ENCODE measurements around the gene ATP1A3.

Gene ATP1A3

DNA sequence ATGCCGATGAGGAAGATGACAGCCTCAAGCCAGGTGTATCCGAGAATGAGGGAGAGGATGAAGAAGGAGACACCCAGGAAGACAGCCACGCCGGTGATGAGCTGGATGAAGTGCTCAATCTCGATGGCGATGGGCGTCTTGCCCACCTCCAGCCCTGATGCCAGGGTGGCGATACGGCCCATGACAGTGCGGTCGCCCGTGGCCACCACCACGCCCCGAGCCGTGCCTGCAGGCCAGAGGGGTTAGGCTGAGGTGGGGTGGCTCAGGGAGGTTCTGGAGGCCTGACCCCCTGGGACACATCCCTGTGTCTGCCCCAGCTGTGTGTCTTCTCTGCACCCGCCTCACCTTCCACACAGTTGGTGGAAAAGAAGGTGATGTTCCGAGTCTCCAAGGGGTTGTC, 9.1 kb downstream of the ATP1A3 start:
- DNase-seq, result no peak

- DNase-seq, result no peak
These were observed 12.3 kb downstream of the ATP1A3 start for GRCh38 chr19:41981724-41982123.

- no peak for DNase-seq
These were observed 15.6 kb downstream of the ATP1A3 start for GRCh38 chr19:41978470-41978869.

GRCh38 chr19:41977916-41978315, 16.1 kb downstream of the ATP1A3 start:
- no peak for DNase-seq

DNA sequence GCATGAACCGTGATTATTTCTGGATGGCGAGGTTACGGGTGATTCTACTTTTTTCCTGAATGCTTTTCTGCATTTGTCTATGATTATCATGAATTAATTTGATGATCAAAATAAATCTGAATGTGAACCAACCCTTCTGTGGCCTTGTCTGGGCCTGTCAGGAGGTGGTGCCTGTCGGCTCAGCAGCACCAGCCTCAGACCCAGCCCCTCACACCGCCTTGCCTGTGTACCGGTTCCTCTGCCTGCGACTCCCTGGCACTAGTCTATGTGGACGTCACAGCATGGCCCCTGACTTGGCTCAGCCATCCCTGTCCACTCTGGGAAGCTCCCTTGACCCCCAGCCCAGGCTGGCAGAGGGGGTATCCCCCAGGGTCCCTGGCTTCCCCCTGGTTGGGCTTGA, 19.4 kb downstream of the ATP1A3 start:
- DNase-seq, result no peak

- DNase-seq, result no peak
These were observed 22.7 kb downstream of the ATP1A3 start for GRCh38 chr19:41971363-41971762.

- no peak for DNase-seq
These were observed 24.1 kb downstream of the ATP1A3 start for GRCh38 chr19:41969772-41970458.

DNA sequence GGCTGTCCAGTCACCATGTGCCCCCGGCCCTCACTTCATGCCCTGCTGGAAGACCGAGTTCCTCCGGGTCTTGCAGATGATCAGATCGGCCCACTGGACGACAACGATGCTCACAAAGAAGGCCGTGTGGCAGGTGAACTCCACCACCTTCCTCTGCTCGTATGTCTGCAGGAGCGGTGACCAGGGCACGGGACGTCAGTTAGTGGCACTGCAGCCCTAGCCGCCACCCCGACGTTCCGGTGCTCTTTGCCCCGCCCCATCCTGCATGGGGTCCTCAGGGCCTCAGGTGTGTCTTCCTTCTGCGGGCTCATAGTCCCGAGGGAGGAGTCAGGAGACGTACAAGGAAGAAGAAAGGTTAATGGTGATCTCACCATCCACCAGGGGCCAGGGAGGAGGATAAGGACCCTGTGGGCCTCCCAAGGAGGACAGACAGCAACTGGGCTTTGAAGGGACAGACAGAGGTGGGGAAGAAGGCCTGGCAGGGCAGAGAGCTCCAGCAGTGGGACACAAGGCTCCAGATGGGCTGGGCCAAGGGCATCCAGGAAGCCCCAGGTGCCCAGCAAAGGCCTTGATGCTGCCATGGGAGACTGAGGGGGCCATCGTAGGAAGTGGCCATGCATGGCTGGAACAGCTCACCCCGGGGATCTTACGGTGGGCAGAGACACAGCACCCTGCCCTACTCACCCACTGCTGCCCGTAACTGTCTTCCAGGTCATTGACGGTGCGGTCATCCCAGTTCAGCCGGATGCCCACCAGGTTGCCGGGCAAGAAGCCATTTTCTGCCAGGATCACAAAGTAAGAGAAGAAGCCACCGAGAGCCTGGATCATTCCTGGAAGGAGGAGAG, 25.1 kb downstream of the ATP1A3 start:
- DNase-seq, result no peak

DNA sequence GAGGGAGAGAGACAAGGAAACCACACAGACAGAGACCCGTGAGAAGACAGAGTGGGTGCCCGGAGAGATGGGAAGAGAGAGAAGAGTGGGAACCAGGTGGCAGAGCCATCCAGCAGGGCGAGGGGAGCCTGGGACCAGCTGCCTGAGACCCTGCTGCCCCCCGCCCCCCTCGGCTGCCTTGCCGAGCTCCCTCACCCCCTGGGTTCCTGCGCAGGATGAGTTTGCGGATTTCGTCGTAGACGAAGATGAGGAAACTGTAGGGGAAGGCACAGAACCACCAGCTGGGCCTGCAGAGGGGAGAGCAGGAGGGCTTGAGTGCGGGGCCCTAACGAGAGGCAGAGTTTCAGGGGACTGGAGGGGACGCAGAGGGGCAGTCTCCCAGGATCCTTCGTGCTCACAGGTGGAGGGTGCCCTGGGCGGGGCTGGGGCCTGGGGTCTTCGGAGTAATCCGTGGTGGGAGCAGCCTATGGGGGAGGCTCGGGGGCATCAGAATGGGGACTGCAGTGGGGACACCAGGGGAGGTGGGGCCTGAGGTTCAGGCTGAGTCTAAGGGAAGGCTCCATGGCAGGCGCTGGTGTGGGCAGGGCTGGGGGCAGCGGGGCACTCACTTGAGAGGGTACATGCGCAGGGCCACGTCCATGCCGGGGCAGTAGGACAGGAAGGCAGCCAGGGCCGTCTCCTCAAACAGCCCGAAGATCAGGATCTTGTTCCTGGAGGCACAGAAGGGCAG, 26.8 kb downstream of the ATP1A3 start:
- no peak for DNase-seq

GRCh38 chr19:41965106-41965505, 28.9 kb downstream of the ATP1A3 start:
- DNase-seq, result no peak

DNA sequence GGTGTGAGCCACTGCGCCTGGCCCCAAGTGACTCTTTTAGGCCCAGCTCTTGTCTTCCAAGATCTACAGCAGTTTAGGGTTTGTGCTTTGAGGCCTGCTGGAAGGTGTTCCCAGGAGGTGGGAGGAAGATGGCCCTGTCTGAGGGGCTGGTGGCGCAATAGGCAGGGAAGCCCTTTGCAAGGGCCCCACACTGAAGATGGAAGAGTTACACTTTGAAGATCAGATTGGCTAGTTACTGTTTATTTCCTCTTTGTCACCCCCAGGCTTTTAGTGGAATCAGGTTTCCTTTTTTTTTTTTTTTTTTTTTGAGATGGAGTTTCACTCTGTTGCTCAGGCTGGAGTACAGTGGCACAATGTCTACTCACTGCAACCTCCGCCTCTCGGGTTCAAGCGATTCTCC, 33.1 kb downstream of the ATP1A3 start:
- no peak for DNase-seq

DNA sequence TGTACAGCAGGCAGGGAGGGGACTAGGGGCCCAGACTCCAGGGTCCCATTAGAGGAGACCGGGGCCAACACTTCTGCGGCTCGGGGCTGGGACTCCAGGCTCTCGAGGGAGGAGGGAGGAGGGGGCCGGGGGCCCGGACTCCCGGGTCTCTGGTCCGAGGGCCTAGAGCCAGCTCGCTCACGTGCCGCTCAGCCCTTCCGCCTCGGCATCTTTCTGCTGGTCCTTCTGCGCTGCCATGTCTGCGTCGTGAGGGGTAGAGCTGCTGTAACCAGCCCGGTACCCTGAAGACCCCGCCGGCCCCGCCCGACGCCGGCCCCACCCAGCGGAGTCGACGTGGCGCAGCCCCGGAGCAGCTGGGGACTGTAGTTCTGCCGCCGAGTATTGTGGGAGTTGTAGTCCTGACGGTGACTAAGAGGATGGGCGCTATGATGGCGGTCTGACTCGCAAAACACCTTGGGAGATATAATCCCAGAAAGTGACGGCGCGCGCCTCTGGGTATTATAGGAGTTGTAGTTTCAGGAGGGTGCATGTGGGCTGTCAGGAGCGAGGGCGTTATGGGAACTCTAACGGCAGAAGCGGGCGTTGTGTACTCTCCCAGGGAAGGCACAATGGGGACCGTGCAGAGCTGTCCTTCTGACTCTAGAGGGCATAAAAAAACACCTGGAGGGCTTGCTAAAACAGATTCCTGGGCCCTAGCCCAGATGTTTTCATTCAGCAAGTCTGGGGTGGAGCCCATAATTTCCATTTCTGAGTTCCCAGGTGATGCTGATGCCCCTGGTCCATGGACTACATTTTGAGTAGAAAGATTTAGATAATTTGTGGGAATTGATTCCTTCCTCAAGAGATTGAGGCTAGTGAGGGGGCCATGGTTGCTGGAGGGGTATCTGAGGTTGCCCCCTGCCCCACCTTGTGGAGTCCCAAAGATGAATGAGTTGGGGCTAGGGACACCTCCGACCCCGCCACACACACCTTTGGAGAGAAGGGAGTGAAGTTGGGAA, 34.7 kb downstream of the ATP1A3 start, which contains the start of gene RABAC1:
Gene RABAC1, minus strand, starts transcription at position 266 of the 998 bp plus-strand sequence. Its CDS starts 29 bp downstream, at position 237.
- peak; percentile 93 for DNase-seq

GRCh38 chr19:41958367-41959055, 35.5 kb downstream of the ATP1A3 start:
- peak; percentile 73 for DNase-seq

DNA sequence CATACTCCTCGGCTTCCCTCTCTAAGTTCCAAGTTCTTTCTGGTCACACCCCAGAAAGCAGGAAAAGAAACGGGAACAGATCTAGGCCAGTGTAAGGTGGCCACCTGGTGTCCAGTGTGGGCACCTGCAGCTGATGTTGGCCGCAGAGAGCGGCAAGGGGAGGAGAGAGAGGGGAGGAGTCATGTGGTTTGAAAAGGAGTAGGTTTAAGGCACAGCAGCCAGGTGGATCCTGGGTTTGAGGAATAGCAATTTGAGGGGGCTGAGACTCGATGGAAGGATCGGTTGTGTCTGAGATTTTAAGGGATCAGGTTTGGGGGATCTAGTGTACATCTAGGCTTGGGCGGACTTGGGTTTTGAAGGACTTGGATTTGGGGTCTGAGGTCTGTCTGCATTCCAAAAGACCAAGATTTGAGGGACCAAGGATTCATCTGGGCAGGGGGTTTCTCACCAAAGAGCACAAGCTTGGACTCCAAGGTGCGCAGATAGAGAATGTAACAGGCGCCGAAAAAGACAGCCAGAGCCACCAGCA, 36.1 kb downstream of the ATP1A3 start:
- peak; percentile 79 for DNase-seq

GRCh38 chr19:41957161-41957837, 36.7 kb downstream of the ATP1A3 start:
- DNase-seq, result no peak

GRCh38 chr19:41956621-41957020, 37.4 kb downstream of the ATP1A3 start:
- no peak for DNase-seq

DNA sequence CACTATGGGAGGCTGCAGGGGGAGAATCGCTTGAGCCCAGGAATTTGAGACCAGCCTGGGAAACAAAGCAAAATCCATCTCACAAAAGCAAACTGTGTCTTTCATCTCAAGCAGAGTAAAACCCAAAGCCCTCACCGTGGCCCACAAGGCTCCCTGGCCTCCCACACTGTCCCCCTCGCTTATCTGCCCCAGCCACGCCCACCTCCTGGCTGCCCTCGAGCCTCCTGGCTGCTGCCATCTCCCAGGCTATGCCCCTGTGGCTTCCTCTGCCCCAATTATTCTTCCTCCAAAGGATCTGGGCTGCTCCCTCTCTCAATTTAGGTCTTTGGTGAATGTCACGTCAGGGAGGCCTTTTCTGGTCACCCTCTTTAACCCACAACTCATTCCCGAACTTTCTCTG, 38.5 kb downstream of the ATP1A3 start:
- no peak for DNase-seq

DNA sequence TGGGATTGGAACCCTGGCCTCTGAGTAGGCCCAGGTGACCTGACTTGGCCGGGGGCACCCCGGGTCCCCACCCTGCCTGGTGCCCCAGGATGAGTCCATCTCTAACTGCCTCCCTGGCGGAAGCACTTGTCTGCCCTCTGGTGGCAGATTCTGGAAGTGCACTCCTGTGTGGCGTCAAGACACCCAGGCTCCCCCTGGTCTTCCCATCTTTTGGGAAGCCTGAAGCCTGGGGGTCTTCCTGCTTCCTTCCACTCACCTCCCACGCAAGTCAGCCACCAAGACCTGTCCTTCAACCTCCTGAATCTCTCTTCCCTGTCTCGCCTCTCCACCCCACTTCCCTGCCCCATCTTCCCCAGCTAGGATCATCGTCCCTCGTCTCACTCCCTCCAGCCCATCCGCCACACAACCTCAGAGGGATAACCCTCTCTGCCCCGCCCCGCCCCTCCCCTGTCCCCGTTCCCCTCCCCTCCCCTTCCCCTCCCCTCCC, 42.3 kb downstream of the ATP1A3 start:
- DNase-seq, result peak; percentile 66

DNA sequence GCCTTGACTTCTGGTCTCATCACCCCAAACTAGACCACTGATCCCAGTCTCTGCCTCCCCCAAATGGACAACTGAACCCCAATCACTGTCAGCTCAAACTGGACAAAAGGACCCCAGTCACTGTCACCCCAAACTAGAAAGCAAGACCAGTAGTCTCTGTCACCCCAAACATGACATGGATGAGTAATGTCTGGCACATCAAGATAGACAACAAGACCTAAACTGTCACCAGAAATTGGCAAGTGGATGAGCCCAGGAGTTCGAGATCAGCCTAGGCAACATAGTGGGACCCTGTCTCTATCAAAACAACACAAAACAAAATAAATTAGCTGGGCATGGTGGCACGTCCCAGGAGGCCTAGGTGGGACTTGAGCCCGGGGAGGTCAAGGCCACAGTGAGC, 46.9 kb downstream of the ATP1A3 start:
- DNase-seq, result no peak

GRCh38 chr19:41945135-41945766, 48.8 kb downstream of the ATP1A3 start:
- no peak for DNase-seq
